HEK293 (cell line): ENCODE results near the gene NCOA3.

ENCODE experiments used
- CTCF ChIA-PET: fragments of 350-600 bp; formaldehyde crosslinking; extraction: SDS; loops from one replicate; lab custom pipeline; 2021; ENCODE audit warnings: antibody characterized with exemption; lab: Yijun Ruan, JAX
- POLR2A ChIA-PET: fragments of 300-600 bp; formaldehyde crosslinking; extraction: SDS; loops from one replicate; lab custom pipeline; 2020; ENCODE audit warnings: antibody characterized with exemption, inconsistent platforms; lab: Yijun Ruan, JAX
- H3K27ac ChIP-seq: fragments of 200-500 bp; sonication (Bioruptor generic); 2 replicates; pipeline ENCODE4 v1.5.1; 2014; ENCODE audit warnings: low read depth, low read length, control low read depth, inconsistent platforms; ENCODE audit errors: extremely low read depth
- H3K36me3 ChIP-seq, 2 experiments: fragments of 200-500 bp in 1 of 2; sonication (Bioruptor generic) in 1 of 2; 1 replicate in 1 of 2; 2 replicates in 1 of 2; pipeline ENCODE4 v1.5.1; 2014 to 2017; ENCODE audit warnings: inconsistent platforms in 2 of 2, low read length in 2 of 2; ENCODE audit not compliant: control insufficient read depth in 2 of 2, insufficient read depth in 1 of 2
- H3K4me1 ChIP-seq: fragments of 200-500 bp; sonication (Bioruptor generic); 2 replicates; pipeline ENCODE4 v1.5.1; 2014; ENCODE audit warnings: mild to moderate bottlenecking, low read length, inconsistent platforms; ENCODE audit not compliant: control insufficient read depth, insufficient read depth
- H3K4me3 ChIP-seq: 2 replicates; pipeline ENCODE4 v1.5.1; 2011; ENCODE audit warnings: low read depth, mild to moderate bottlenecking, control low read depth, low read length, moderate library complexity
- H3K9me3 ChIP-seq: fragments of 200-500 bp; sonication (Bioruptor generic); 2 replicates; pipeline ENCODE4 v1.5.1; 2014; ENCODE audit warnings: low read depth, low read length, inconsistent platforms; ENCODE audit not compliant: control insufficient read depth, insufficient read depth
- HOXA7 ChIP-seq: sonication (generic); formaldehyde crosslinking; IDR thresholded peaks from 2 replicates; pipeline ENCODE4 v1.8.1; 2022; ENCODE audit warnings: missing genetic modification reagents, borderline replicate concordance
- OSR2 ChIP-seq: fragments of 450-650 bp; formaldehyde crosslinking; IDR thresholded peaks from 2 replicates; pipeline ENCODE4 v1.5.1; 2016; ENCODE audit warnings: missing biosample characterization, missing genetic modification characterization
- REPIN1 ChIP-seq: fragments of 450-650 bp; formaldehyde crosslinking; IDR thresholded peaks from 2 replicates; pipeline ENCODE4 v1.5.1; 2017; ENCODE audit warnings: missing biosample characterization, missing genetic modification characterization, low read depth
- SCRT1 ChIP-seq: fragments of 450-650 bp; formaldehyde crosslinking; IDR thresholded peaks from 2 replicates; pipeline ENCODE4 v1.5.1; 2016; ENCODE audit warnings: missing biosample characterization, missing genetic modification characterization, borderline replicate concordance
- YY2 ChIP-seq: fragments of 450-650 bp; formaldehyde crosslinking; IDR thresholded peaks from 2 replicates; pipeline ENCODE4 v1.5.1; 2016; ENCODE audit warnings: missing biosample characterization, missing genetic modification characterization
- ZNF133 ChIP-seq: fragments of 450-650 bp; formaldehyde crosslinking; IDR thresholded peaks from 2 replicates; pipeline ENCODE4 v1.5.1; 2016; ENCODE audit warnings: missing biosample characterization, missing genetic modification characterization
- ZNF19 ChIP-seq: fragments of 450-650 bp; formaldehyde crosslinking; IDR thresholded peaks from 2 replicates; pipeline ENCODE4; 2016; ENCODE audit warnings: missing biosample characterization, missing genetic modification characterization, low read depth
- ZNF274 ChIP-seq, 2 experiments: fragments of 200-500 bp in 1 of 2; fragments of 450-650 bp in 1 of 2; sonication (Bioruptor generic) in 1 of 2; formaldehyde crosslinking in 1 of 2; IDR thresholded peaks; 2 replicates each; pipeline versions ENCODE4 v1.5.1 to v1.6.1; 2014 to 2016; ENCODE audit warnings: borderline replicate concordance in 1 of 2, inconsistent platforms in 1 of 2, low read length in 1 of 2, missing biosample characterization in 1 of 2, missing genetic modification characterization in 1 of 2
- ZNF350 ChIP-seq: fragments of 450-650 bp; formaldehyde crosslinking; IDR thresholded peaks from 2 replicates; pipeline ENCODE4 v1.5.0; 2017; ENCODE audit warnings: missing biosample characterization, mild to moderate bottlenecking, missing genetic modification characterization
- ZNF354C ChIP-seq: fragments of 450-650 bp; formaldehyde crosslinking; IDR thresholded peaks from 2 replicates; pipeline ENCODE4 v1.5.1; 2016; ENCODE audit warnings: missing biosample characterization, missing genetic modification characterization, low read depth, borderline replicate concordance
- ZNF416 ChIP-seq: fragments of 450-650 bp; formaldehyde crosslinking; IDR thresholded peaks from 2 replicates; pipeline ENCODE4 v1.5.1; 2016; ENCODE audit warnings: missing biosample characterization, missing genetic modification characterization
- ZSCAN23 ChIP-seq: fragments of 450-650 bp; formaldehyde crosslinking; IDR thresholded peaks from 2 replicates; pipeline ENCODE4 v1.5.1; 2016; ENCODE audit warnings: missing biosample characterization, missing genetic modification characterization
- TF ChIP-seq, protein P1 (sequence below): fragments of 450-650 bp; formaldehyde crosslinking; IDR thresholded peaks from 2 replicates; pipeline ENCODE4 v1.5.1; 2016; ENCODE audit warnings: missing biosample characterization, missing genetic modification characterization
- TF ChIP-seq, protein P2 (sequence below): fragments of 450-650 bp; formaldehyde crosslinking; IDR thresholded peaks from 2 replicates; pipeline ENCODE4 v1.5.1; 2017; ENCODE audit warnings: missing biosample characterization, missing genetic modification characterization
- TF ChIP-seq, protein P3 (sequence below): fragments of 450-650 bp; formaldehyde crosslinking; IDR thresholded peaks from 2 replicates; pipeline ENCODE4 v1.5.1; 2016; ENCODE audit warnings: missing biosample characterization, missing genetic modification characterization
- TF ChIP-seq, protein P4 (sequence below): fragments of 450-650 bp; formaldehyde crosslinking; IDR thresholded peaks from 2 replicates; pipeline ENCODE4 v1.5.1; 2017; ENCODE audit warnings: missing biosample characterization, missing genetic modification characterization

The NCOA3 gene

DNA sequence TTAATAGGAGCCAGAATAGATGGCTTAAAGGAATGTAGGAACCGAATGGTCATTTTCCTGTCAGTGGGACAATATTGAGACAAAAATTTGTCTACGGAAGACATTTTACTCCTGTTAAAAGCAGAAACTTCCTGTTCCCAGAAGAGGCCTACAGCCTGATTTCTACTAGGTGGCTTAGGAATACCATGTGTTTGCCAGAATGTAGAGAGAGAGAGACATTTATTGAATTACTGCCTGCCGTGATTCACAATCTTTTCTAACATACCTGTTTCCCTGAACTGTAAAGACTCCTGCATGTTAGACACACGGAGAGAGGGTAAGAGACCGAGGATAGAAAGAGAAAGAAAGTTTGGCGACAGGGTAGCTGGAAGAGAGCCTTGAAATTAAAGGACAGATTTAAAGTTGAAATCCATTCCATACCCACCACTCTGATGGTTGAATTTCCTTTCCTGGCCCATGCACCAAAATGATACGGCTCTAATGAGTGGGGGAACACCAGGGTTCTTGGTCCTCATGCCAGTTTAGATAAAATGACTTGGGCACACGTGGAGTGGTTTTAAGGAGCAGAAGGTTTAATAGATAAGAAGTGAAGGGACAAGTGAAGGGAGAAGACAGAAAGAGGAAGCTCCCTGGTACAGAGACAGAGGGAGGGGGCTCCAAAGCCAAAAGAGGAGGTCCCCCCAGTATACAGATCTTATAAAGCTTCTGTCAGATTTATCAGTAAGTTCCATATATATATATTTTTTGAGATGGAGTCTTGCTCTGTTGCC is 22.5 kb downstream of the NCOA3 start:
- Histone ChIP-seq H3K27ac (no peak overlapping the region), H3K4me1 (no peaks in the 10 kb centered on the region), H3K4me3 (no peak overlapping the region), H3K36me3 (peaks cover 0 to 9% of the 10 kb centered on the region in 2 experiments; a peak in 1 of 3 replicates), H3K9me3 (no peaks in the 10 kb centered on the region)
- ChIA-PET POLR2A (no interaction called here), CTCF (interaction anchor here (0.6 kb wide), 1 partner anchor 1581 kb away, joined by 3 read pairs; no protein-coding TSS in a partner anchor)
- TF ChIP-seq, protein P1, sequence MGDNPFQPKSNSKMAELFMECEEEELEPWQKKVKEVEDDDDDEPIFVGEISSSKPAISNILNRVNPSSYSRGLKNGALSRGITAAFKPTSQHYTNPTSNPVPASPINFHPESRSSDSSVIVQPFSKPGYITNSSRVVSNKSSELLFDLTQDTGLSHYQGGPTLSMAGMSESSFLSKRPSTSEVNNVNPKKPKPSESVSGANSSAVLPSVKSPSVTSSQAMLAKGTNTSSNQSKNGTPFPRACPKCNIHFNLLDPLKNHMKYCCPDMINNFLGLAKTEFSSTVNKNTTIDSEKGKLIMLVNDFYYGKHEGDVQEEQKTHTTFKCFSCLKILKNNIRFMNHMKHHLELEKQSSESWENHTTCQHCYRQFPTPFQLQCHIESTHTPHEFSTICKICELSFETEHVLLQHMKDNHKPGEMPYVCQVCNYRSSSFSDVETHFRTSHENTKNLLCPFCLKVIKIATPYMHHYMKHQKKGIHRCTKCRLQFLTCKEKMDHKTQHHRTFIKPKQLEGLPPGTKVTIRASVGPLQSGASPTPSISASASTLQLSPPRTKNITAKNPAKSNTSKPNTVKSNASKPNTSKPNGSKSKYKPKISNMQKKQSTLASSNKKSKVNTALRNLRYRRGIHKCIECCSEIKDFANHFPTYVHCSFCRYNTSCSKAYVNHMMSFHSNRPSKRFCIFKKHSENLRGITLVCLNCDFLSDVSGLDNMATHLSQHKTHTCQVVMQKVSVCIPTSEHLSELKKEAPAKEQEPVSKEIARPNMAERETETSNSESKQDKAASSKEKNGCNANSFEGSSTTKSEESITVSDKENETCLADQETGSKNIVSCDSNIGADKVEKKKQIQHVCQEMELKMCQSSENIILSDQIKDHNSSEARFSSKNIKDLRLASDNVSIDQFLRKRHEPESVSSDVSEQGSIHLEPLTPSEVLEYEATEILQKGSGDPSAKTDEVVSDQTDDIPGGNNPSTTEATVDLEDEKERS (tag by site-specific recombination), result no peak
- no peak for TF ChIP-seq REPIN1 (tag by site-specific recombination)
- TF ChIP-seq OSR2, result no peak
- no peak for TF ChIP-seq ZNF354C
- TF ChIP-seq HOXA7 (CRISPR knock-in tag), result no peak
- no peak for TF ChIP-seq YY2 (tag by site-specific recombination)
- no peak for TF ChIP-seq ZNF133
- no peak for TF ChIP-seq ZSCAN23 (tag by site-specific recombination)
- TF ChIP-seq ZNF416 (tag by site-specific recombination), result no peak
- TF ChIP-seq, protein P2, sequence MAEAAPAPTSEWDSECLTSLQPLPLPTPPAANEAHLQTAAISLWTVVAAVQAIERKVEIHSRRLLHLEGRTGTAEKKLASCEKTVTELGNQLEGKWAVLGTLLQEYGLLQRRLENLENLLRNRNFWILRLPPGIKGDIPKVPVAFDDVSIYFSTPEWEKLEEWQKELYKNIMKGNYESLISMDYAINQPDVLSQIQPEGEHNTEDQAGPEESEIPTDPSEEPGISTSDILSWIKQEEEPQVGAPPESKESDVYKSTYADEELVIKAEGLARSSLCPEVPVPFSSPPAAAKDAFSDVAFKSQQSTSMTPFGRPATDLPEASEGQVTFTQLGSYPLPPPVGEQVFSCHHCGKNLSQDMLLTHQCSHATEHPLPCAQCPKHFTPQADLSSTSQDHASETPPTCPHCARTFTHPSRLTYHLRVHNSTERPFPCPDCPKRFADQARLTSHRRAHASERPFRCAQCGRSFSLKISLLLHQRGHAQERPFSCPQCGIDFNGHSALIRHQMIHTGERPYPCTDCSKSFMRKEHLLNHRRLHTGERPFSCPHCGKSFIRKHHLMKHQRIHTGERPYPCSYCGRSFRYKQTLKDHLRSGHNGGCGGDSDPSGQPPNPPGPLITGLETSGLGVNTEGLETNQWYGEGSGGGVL (tag by site-specific recombination), result no peak
- TF ChIP-seq, protein P3, sequence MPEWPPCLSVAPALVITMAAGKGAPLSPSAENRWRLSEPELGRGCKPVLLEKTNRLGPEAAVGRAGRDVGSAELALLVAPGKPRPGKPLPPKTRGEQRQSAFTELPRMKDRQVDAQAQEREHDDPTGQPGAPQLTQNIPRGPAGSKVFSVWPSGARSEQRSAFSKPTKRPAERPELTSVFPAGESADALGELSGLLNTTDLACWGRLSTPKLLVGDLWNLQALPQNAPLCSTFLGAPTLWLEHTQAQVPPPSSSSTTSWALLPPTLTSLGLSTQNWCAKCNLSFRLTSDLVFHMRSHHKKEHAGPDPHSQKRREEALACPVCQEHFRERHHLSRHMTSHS (tag by site-specific recombination), result no peak
- TF ChIP-seq SCRT1, result no peak
- no peak for TF ChIP-seq ZNF19 (tag by site-specific recombination)
- no peak for TF ChIP-seq ZNF274 (IDR thresholded peaks at IDR 0.05; ENCODE audit: low read length)
- no peak for TF ChIP-seq ZNF274 (tag by site-specific recombination; IDR thresholded peaks at IDR 0.05; ENCODE audit: borderline replicate concordance)
- no peak for TF ChIP-seq ZNF350 (tag by site-specific recombination)
- TF ChIP-seq, protein P4, sequence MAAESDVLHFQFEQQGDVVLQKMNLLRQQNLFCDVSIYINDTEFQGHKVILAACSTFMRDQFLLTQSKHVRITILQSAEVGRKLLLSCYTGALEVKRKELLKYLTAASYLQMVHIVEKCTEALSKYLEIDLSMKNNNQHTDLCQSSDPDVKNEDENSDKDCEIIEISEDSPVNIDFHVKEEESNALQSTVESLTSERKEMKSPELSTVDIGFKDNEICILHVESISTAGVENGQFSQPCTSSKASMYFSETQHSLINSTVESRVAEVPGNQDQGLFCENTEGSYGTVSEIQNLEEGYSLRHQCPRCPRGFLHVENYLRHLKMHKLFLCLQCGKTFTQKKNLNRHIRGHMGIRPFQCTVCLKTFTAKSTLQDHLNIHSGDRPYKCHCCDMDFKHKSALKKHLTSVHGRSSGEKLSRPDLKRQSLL (tag by site-specific recombination), result no peak
